GM18873 (cell line): ENCODE results near the gene IL18BP.

ENCODE experiments used
- ATAC-seq: cut with Tn5 transposase; IDR thresholded peaks from one replicate; pipeline ENCODE4 v1.9.1; 2021; ENCODE audit warnings: mild to moderate bottlenecking, moderate library complexity, moderate number of reproducible peaks; ENCODE audit not compliant: unreplicated experiment, low FRiP score

The IL18BP gene

DNA sequence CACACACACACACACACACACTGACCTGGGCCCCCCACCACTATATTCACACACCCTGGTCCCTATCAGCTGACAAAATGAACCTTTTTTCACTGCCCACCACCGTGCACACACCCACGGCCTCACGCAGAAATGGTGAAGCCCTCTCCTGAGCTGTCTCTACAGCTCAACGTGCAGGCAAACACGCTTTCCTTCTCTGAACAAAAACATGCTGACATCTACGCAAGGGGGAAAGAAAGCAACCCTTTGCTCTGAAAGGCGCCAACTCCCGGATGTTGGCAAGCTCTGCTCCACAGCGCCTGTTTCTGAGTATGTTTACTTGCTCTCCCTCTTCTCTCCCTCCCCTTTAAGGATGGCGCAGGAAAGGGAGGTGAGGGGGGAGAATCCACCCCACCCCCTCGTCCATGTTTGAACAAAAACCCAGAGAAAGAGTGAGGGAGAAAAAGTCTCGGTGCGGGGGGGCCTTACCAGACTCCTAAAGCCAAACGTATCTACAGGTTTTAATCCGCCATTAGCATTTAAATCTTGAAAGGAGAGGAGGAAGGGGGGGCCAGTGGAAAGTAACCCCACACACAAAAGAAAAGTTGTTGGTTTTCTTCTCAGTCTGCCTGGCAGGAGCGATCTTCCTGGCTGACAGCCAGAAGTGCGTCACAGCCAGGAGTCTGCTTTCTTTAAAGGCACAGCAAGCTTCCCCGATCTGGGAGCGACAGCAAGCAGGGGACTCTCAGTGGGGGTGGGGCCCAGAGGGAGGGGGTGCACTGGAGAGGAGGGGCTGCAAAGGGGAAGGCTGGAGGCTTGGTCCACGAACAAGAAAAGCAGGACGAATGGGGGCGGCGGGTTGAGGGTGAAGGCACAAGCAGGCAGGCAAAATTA lies 42.0 kb downstream of the IL18BP start:
- no peak for ATAC-seq

DNA sequence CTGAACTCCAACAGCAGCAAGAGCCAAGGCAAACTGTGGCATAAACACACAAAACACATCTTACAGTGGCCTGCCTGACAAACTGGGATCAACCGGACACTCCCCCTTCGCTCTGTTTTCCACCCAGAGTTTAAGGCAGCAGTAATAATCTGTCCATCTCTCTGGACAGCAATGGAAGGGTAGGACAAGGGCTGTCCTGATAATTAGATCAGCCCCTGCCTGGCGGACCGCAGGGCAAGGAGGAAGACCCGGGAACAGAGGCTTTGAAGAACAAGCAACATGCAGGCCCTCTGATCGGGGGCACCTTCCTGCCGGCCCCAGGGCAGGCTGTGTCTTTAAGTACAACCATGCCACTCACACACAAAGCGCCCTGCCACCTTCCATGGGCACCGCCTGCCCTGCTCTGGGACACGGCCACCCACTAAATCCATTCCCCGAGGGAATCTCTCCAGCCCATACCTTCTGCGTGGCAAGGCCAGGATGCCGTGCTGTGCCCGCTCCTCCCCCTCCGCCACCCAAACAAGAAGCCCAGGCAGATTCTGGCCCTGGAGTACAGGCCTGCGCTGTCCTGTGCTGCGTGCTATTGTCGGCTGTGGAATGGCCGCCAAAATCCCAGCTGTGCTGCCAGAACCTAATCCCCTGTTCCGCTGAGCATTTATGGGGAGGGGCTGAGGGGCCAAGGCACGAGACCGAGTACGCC lies 42.8 kb downstream of the IL18BP start:
- no peak for ATAC-seq

DNA sequence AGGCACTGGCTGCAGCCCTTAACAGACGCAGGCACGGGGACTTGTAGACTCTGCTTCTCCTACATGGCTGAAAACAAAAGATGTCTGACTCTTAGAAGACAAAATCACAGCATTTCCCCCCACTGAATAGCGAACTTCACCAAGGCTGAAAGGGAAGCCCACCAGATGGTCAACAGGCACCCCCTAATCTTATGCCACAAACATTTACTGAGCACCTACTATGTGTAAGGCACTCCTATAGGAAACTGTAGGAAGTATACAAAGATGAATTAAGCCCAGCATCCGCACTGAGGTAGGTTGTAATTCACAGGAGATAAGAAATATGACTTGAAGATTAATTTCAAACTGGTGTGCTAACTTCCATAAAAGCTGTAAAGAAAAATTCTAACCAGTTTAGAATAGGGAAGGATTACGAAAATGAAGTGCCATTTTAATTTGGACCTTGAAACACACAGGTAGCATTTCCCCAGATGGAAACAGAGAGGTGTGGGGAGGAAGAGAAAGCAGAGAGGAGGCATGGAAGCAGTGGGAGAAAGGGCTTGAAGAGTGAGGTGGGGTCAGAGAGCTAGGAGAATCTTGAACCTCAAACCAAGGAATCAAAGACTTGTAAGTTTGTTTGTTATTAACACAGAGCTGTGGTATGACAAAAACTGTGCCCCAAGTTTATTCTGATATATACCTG lies 43.5 kb downstream of the IL18BP start:
- ATAC-seq: no peak

DNA sequence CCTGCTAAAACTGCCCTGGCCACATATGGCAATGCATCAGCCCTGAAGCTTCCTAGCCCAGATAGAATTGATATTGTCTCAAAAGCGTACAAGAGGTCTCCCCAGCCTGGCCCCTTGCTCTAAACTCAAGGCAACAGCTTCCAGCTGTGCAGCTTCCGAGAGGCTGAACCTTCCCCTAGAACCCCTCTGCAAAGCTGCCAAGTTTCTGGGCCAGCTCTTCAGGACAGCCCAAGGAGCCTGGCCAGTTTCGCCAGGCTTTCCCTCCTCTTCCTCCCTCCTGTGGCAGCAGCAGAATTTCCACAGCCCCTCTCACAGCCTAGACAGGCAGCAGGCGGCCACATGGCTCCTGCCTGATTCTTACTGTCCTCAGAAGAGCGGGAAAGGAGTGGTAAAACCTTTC lies 47.1 kb downstream of the IL18BP start:
- no peak for ATAC-seq

DNA sequence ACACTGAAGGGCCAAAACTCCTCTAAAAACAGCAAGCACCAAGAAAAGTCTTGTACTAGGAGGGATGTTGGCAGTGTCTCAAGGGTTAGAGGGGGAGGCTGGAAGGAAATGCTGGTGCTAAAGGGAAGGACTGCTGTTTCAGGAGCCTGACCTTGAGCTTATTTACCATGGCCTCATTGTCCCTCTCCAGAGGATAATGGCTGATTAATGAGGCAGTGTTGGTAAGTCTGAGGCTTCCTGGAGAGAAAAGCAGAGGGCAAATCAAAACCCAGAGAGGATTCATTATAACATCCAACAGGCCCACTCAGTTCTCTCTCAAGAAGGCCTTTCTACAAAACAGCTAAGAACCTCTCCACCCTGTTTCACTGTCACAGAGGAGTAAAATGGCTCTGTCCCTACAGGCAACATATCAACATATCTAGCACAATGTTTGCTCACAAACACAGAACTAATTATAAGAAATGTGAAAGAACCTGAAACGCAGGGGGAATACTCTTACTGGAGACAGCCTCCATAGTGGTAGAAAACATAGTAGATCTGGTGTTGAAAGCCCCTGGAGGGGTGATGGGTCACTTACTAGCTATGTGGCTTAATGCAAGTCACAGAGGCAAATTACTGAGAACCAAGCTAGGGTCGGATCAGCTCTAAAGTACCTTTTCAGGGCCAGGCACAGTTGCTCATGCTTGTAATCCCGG lies 50.2 kb downstream of the IL18BP start:
- no peak for ATAC-seq
